ENCODE results near the gene ATP8B1. TPM values are rescaled to one million over a fixed set of nuclear protein-coding genes. Genes with fewer than 3 reads are reported as not detected.

ATP8B1 gene
- total and polyA plus RNA-seq, 7 donors = 8.1 to 94.1 (median 18.0) TPM

DNA sequence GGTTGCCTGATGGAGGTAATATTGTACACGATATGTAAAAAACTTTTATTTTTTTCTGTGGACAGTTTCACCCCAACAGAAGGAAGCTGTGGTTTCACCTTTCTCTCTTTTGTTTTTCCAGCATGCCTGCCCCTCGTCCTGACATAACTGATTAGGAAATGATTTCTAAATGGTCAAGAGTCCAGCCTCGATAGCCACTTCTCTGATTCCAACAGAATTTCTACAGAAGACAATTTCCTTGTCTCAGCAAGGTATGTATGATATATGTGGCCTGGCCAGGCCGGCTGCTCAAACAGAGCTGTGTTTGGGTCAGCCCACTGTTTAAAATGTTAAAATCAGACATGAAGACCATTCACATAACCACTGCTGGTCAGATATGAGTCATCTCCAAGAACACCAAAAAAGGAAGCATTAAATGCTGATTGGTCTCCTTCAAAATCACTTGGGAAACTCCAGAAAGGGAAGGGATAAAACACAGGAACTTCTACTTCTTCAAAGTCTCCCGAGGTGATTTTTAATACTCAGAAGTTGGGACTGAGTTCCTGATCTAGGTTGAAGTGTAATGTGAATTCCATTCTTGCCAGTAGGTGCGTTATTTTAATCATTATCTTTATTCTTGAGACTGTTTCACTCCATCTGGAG is 22.3 kb downstream of the ATP8B1 start:
- TF ChIP-seq EP300 (IDR thresholded peaks at IDR 0.05) = peak in 1 of 4 donors; percentile 3
- no peak for TF ChIP-seq POLR2A (IDR thresholded peaks at IDR 0.05)
- TF ChIP-seq POLR2AphosphoS5 (IDR thresholded peaks at IDR 0.05) = peak in 1 of 4 donors; percentile 64
- TF ChIP-seq, protein P1, sequence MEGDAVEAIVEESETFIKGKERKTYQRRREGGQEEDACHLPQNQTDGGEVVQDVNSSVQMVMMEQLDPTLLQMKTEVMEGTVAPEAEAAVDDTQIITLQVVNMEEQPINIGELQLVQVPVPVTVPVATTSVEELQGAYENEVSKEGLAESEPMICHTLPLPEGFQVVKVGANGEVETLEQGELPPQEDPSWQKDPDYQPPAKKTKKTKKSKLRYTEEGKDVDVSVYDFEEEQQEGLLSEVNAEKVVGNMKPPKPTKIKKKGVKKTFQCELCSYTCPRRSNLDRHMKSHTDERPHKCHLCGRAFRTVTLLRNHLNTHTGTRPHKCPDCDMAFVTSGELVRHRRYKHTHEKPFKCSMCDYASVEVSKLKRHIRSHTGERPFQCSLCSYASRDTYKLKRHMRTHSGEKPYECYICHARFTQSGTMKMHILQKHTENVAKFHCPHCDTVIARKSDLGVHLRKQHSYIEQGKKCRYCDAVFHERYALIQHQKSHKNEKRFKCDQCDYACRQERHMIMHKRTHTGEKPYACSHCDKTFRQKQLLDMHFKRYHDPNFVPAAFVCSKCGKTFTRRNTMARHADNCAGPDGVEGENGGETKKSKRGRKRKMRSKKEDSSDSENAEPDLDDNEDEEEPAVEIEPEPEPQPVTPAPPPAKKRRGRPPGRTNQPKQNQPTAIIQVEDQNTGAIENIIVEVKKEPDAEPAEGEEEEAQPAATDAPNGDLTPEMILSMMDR (IDR thresholded peaks at IDR 0.05) = no peak
- intact Hi-C loops (cut with DNase I) = no loop called here
- H3K27me3 ChIP-seq = no peaks in the 10 kb centered on the region
- DNase-seq = no peak
- H3K4me1 ChIP-seq = peaks cover 0 to 80% (median 53%) of the 10 kb centered on the region in 4 donors
- peak overlapping the region; percentile 62 to 92 (median 72) for H3K27ac ChIP-seq
- WGBS, 2 donors = 7 to 24% methylated on average over 6 of the region's 6 CpGs
- no peaks in the 10 kb centered on the region for H3K36me3 ChIP-seq
- no peak overlapping the region for H3K4me3 ChIP-seq
- no peaks in the 10 kb centered on the region for H3K9me3 ChIP-seq

DNA sequence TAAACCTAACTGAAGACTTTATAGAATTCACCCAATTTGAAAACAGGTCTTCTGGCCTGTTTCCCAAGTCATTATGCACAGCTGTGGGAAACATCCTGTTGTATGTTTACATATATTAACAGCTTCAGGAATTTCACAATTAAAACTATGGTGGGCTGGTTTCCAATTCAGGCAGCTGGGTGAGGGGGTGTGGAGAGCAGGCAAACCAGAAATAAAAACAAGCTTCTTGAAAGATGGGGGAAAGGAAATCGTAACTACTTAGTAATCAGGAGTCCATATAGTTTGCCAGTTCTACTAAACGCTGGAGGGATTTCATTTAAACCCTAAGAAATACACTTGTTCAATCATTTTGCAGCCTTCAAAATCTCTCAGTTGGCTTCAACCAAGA is 22.8 kb downstream of the ATP8B1 start:
- Histone ChIP-seq H3K4me3 (no peak overlapping the region), H3K27ac (peak overlapping the region; percentile 62 to 92 (median 72)), H3K27me3 (no peaks in the 10 kb centered on the region), H3K4me1 (peaks cover 0 to 79% (median 52%) of the 10 kb centered on the region in 4 donors), H3K36me3 (no peaks in the 10 kb centered on the region), H3K9me3 (no peaks in the 10 kb centered on the region)
- intact Hi-C loops (cut with DNase I) = no loop called here
- TF ChIP-seq POLR2A (IDR thresholded peaks at IDR 0.05) = no peak
- 4 to 16% methylated on average over 2 of the region's 2 CpGs for WGBS, 2 donors
- DNase-seq = no peak

DNA sequence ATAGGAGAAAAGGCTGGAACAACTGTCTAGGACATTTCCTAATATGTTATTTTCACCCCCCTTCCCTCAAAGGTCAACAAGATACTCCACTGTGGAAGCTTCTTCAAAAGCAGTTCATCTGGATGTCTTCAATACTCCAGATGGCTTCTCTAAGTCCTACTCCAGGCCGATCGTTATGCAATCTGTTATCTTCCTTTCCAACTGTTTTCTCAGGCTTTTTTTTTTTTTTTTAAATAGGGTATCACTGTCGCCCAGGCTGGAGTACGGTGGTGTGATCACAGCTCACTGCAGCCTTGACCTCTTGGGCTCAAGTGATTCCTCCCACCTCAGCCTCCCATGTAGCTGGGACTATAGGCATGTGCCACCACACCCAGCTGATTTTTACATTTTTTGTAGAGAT is 26.3 kb downstream of the ATP8B1 start:
- intact Hi-C loops (cut with DNase I) = no loop called here
- no peaks in the 10 kb centered on the region for H3K9me3 ChIP-seq
- H3K4me3 ChIP-seq = no peak overlapping the region
- no peaks in the 10 kb centered on the region for H3K27me3 ChIP-seq
- peak; percentile 55 to 80 (median 63) for TF ChIP-seq POLR2AphosphoS5 (IDR thresholded peaks at IDR 0.05)
- no peak for TF ChIP-seq POLR2A (IDR thresholded peaks at IDR 0.05)
- TF ChIP-seq EP300 (IDR thresholded peaks at IDR 0.05) = peak in 1 of 4 donors; percentile 29
- H3K4me1 ChIP-seq = peaks cover 0 to 59% (median 41%) of the 10 kb centered on the region in 4 donors
- WGBS, 2 donors = 24 to 58% methylated on average over 4 of the region's 4 CpGs
- peak overlapping the region in 3 of 4 donors; percentile 28 to 63 (median 62) for H3K27ac ChIP-seq
- no peak for DNase-seq
- H3K36me3 ChIP-seq = no peaks in the 10 kb centered on the region

DNA sequence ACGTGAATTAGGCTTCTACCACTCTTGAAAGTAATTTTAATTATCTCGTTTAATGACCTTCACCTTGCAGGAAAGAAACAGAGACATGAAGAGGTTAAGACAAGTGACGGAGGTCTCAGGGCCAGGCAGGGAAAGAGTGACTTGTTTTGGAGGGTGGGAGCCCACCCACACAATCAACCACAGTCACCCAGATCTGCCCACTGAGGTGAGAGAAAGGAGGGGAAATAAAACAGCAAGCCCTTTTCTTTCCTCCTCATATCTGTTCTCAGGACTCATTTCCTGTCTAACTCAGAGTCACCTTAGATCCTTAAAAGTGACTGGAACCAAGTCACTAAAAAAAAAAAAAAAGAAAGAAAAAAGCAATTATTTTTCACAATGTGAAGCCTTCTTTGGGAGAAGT is 26.8 kb downstream of the ATP8B1 start:
- intact Hi-C loops (cut with DNase I) = no loop called here
- Histone ChIP-seq H3K9me3 (no peaks in the 10 kb centered on the region), H3K27ac (peak overlapping the region; percentile 40 to 63 (median 52)), H3K36me3 (no peaks in the 10 kb centered on the region), H3K27me3 (no peaks in the 10 kb centered on the region), H3K4me1 (peaks cover 0 to 55% (median 37%) of the 10 kb centered on the region in 4 donors), H3K4me3 (no peak overlapping the region)
- 71 to 73% methylated on average over 3 of the region's 3 CpGs for WGBS, 2 donors
- no peak for DNase-seq
- no peak for TF ChIP-seq POLR2AphosphoS5 (IDR thresholded peaks at IDR 0.05)
- no peak for TF ChIP-seq POLR2A (IDR thresholded peaks at IDR 0.05)
- no peak for TF ChIP-seq EP300 (IDR thresholded peaks at IDR 0.05)
- TF ChIP-seq, protein P1 (IDR thresholded peaks at IDR 0.05) = no peak

DNA sequence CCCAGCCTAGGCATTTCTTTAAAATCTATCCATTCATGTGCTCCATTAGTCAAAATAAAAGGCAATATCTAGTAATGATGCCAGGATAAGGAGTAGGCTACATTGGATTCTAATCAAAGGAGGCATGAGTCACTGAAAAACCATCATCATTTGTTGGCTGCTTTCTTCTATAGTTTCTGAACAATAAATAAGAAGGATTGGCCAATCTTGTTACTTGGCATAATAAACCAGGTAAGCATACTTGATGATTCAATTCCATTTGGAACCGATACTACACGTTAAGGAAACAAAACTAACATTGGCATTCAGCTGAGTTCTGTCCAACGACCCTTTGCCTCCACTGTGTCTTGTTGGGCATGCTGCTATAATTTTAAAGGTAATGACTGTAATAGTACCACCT is 27.2 kb downstream of the ATP8B1 start:
- intact Hi-C loops (cut with DNase I) = no loop called here
- no peak overlapping the region for H3K4me3 ChIP-seq
- H3K4me1 ChIP-seq = peaks cover 0 to 51% (median 33%) of the 10 kb centered on the region in 4 donors
- H3K9me3 ChIP-seq = no peaks in the 10 kb centered on the region
- peak overlapping the region; percentile 40 to 63 (median 52) for H3K27ac ChIP-seq
- H3K36me3 ChIP-seq = no peaks in the 10 kb centered on the region
- TF ChIP-seq EP300 (IDR thresholded peaks at IDR 0.05) (no peak), POLR2A (IDR thresholded peaks at IDR 0.05) (no peak), POLR2AphosphoS5 (IDR thresholded peaks at IDR 0.05) (no peak)
- TF ChIP-seq, protein P1 (IDR thresholded peaks at IDR 0.05) = no peak
- no peaks in the 10 kb centered on the region for H3K27me3 ChIP-seq
- no peak for DNase-seq
- 19 to 69% methylated on average over 3 of the region's 3 CpGs for WGBS, 2 donors
